Astrocyte of the cerebellum (primary cell): ENCODE results near the gene PITX2.

Source experiments
- DNase-seq: peaks from one replicate; pipeline ENCODE4 v3.0.0-alpha.2; 2011; ENCODE audit warnings: low read depth
- H3K4me3 ChIP-seq: 2 replicates; pipeline ENCODE4 v1.5.1; 2011; ENCODE audit warnings: mild to moderate bottlenecking, low read depth, low read length, moderate library complexity
- in situ Hi-C: cut with HindIII; loops from 2 replicates; pipeline ENCODE4 v1.10.0; 2017; ENCODE audit warnings: low sequenced_read_pairs
- TF ChIP-seq, protein P1 (sequence below): IDR thresholded peaks from 2 replicates; pipeline ENCODE4 v1.5.1; 2012; ENCODE audit warnings: low read length, low read depth, moderate library complexity, mild to moderate bottlenecking; ENCODE audit errors: missing control alignments

Gene PITX2

DNA sequence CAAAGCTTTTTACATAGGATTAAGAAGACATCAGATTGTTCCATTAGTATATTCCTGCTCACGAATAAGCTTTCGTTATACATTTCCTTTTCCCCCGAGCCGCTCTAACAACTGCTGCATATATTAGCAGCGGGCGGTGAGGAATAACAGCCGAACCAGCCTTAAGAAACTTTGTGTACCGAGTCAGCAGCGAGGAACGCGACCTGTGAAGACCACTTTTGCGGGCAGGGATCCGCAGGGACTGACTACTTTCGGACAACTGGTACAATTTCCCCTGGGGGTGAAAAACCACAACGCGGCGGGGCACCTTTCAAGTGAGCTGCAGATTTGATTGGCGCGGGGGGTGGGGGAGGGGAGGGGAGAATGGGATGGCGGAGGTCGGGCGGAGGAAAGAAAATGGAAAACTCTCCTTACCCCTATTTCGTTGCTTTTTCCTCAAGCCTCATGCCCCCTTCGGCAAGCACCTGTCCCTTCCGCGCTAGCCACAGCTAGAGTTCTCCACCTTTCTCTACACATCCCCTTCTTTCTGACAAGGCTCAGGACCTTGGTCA, 5.9 kb upstream of the PITX2 start:
- no peak for DNase-seq
- TF ChIP-seq, protein P1, sequence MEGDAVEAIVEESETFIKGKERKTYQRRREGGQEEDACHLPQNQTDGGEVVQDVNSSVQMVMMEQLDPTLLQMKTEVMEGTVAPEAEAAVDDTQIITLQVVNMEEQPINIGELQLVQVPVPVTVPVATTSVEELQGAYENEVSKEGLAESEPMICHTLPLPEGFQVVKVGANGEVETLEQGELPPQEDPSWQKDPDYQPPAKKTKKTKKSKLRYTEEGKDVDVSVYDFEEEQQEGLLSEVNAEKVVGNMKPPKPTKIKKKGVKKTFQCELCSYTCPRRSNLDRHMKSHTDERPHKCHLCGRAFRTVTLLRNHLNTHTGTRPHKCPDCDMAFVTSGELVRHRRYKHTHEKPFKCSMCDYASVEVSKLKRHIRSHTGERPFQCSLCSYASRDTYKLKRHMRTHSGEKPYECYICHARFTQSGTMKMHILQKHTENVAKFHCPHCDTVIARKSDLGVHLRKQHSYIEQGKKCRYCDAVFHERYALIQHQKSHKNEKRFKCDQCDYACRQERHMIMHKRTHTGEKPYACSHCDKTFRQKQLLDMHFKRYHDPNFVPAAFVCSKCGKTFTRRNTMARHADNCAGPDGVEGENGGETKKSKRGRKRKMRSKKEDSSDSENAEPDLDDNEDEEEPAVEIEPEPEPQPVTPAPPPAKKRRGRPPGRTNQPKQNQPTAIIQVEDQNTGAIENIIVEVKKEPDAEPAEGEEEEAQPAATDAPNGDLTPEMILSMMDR: no peak
- in situ Hi-C loops: loop anchor here (5.0 to 25.0 kb wide), 2 partner anchors 334 to 999 kb away; no protein-coding TSS in a partner anchor
- H3K4me3 ChIP-seq: no peak overlapping the region

GRCh38 chr4:110627977-110628662, 5.2 kb upstream of the PITX2 start:
- TF ChIP-seq, protein P1: no peak
- in situ Hi-C loops: loop anchor here (5.0 to 25.0 kb wide), 2 partner anchors 334 to 999 kb away; no protein-coding TSS in a partner anchor
- no peak overlapping the region for H3K4me3 ChIP-seq
- no peak for DNase-seq

DNA sequence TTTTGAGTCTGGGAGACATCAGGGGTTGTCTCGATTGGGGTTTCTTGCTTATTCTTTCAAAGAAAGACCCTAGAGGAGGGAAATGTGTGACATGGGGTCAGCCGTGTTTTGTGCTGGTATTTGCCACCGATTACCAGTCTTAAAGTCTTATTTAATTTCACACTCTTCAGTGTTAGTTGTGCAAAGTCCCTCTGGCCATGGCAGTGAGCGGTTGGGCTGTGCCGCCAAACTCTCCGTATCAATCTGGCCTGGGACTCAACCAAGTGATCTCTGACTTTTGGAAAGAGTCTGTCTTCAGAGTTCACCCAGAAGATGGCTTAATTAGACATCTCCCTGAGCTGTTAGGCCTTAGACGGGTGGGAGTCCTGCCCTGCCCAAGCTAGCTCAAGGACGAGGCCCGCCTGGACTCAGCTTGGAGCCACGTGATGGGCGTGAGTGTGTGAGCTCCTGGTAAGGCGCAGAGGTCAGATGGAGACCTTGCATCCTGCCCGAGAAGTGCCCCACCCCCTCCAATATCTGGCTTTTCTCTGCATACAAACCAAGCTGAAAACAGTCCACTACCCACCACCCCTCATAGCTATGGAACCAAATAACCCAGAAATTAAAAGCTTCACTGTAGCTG, 3.8 kb upstream of the PITX2 start:
- in situ Hi-C loops: loop anchor here (5.0 to 25.0 kb wide), 2 partner anchors 336 to 1001 kb away; no protein-coding TSS in a partner anchor
- no peak for DNase-seq
- no peak overlapping the region for H3K4me3 ChIP-seq
- TF ChIP-seq, protein P1: no peak

DNA sequence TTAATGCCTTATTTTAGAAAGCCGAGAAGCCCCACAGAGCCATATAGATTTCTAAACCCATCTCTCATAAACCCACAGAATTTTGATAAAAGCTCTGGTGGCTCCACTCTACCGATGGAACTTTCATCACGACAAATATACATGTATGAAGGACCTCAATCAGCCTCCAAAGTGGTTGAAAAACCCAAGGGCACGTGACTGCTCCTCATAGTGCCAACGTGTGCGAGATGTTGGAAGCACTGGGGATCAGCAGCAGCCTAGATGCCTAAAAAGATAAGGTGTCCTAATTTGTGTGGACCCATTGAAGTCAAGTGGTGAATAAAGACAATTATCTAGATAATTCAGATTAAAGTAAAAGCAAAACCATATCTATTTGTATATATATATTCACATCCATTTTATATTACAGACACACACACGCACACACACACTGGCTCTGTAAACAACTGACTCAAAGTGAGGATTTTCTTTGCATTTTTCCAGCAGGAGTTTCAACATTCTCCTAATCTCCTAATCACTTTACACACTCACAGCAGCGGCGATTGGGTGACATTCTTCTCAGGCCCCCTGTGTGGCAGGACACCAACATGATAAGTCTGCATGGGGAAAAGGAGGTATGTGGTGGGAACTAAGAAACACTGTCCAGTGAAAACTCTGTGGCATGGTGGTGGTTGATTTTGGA, 2.8 kb upstream of the PITX2 start:
- no peak overlapping the region for H3K4me3 ChIP-seq
- TF ChIP-seq, protein P1: no peak
- no peak for DNase-seq
- in situ Hi-C loops: loop anchor here (5.0 to 25.0 kb wide), 2 partner anchors 337 to 1002 kb away; no protein-coding TSS in a partner anchor

DNA sequence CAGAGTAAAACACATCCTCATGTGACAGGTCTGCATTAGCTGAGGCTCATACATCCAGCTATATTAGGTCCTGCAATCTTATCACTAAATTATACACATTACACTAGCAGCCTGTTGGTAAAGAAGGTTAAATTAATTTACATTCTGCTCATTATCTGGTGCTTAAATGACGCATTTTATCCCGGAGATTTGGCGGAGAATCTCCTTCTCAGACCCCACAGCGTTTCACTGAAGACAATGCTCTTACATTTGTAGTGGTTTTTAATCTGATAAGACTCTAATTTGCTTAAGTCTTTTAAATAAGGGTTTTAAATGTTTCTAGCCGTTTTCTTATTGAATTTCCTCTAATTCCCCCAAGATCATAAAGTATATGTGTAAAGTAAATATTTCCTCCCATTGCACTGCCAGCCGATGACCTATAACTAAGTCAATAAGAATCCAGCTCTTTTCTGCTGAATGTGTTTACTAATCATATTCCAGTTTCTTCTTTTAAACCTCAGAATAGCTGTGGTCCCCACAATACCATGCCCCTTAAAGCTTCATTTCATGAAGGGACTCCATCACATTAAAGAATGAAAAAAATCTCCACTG, 2.1 kb upstream of the PITX2 start:
- in situ Hi-C loops: loop anchor here (5.0 to 25.0 kb wide), 2 partner anchors 337 to 1002 kb away; no protein-coding TSS in a partner anchor
- no peak for DNase-seq
- H3K4me3 ChIP-seq: no peak overlapping the region
- TF ChIP-seq, protein P1: no peak

- in situ Hi-C loops: no loop called here
- no peak overlapping the region for H3K4me3 ChIP-seq
- no peak for DNase-seq
- TF ChIP-seq, protein P1: no peak
Measured at GRCh38 chr4:110624398-110624780, 1.5 kb upstream of the PITX2 start.
